ENCODE data around the gene EFNA3.

The EFNA3 gene

GRCh38 chr1:155048449-155049334 lies 29.9 kb upstream of the EFNA3 start:
- no peak for DNase-seq

GRCh38 chr1:155049651-155050559 lies 28.7 kb upstream of the EFNA3 start:
- DNase-seq: no peak

- peak; percentile 91 to 96 (median 95) for DNase-seq
Measured at GRCh38 chr1:155050560-155051341, 27.9 kb upstream of the EFNA3 start, which contains the start of gene ADAM15. Gene ADAM15, plus strand, starts transcription at chr1:155051316. Its CDS starts 71 bp downstream, at chr1:155051387.

- no peak for DNase-seq
Measured at GRCh38 chr1:155051342-155051776, 27.3 kb upstream of the EFNA3 start.

- peak; percentile 74 to 81 (median 74) for DNase-seq
Measured at GRCh38 chr1:155051777-155052398, 26.7 kb upstream of the EFNA3 start.

GRCh38 chr1:155052439-155053395 lies 25.9 kb upstream of the EFNA3 start:
- DNase-seq: peak in 2 of 3 donors; percentile 22 to 43

GRCh38 chr1:155053531-155054105 lies 25.0 kb upstream of the EFNA3 start:
- no peak for DNase-seq

GRCh38 chr1:155057104-155057503 lies 21.5 kb upstream of the EFNA3 start:
- no peak for DNase-seq

DNA sequence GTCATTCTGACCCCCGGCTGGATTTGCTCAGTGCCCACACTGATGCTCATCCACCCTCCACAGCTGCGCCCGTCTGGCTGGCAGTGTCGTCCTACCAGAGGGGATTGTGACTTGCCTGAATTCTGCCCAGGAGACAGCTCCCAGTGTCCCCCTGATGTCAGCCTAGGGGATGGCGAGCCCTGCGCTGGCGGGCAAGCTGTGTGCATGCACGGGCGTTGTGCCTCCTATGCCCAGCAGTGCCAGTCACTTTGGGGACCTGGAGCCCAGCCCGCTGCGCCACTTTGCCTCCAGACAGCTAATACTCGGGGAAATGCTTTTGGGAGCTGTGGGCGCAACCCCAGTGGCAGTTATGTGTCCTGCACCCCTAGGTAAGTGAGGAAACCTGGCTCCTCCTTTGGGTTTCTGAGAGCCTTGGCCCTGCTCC lies 20.8 kb upstream of the EFNA3 start:
- DNase-seq: no peak

DNA sequence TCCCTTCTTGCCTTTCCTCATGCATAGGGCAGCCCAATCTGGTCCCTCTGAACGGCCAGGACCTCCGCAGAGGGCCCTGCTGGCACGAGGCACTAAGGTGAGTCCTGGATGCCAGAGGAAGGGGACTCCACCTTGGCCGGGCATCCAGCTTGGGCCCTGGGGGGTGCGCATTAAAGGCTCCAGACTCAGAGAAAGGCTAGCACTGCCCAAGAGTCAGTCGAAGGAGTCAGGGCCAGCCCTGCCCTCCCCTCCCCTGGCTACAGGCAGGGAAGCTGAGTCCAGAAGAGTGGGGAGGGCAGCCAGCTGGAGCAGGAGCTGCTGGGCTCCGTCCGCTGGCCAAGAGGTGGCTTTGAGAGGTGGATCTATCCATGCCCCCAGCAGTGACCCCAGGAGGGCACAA lies 17.9 kb upstream of the EFNA3 start:
- DNase-seq: no peak

DNA sequence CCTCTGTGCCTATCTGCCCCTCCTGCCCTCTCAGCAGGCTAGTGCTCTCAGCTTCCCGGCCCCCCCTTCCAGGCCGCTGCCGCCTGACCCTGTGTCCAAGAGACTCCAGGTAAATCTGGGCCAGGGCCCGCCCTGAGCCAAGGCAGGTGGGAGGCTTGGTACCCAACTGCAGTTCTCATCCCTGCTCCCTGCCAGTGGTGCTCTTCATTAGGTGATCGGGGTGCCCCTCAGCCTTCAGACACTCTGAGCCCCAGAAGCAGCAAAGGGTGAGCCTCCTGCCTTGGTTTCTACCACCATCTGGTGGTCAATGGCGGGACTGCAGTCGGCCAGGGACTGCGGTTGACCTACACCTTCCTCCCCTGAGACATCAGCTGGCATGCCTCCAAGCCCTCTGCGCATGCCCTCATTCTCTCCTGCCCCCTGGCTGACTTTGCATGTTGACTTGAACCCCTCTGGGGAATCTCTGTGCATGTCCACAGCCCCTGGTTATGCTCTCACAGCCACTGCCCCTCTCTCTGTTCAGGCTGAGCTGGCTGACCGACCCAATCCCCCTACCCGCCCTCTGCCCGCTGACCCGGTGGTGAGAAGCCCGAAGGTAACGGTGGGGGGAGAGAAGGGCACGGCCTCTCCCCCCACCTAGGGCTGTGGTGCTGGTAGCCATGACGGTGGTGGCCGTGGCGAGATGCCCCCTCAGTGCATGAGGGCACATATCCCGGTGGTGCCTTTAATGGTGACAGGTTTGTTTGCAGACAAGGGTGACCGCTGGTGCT lies 17.1 kb upstream of the EFNA3 start:
- peak; percentile 83 to 88 (median 87) for DNase-seq

DNA sequence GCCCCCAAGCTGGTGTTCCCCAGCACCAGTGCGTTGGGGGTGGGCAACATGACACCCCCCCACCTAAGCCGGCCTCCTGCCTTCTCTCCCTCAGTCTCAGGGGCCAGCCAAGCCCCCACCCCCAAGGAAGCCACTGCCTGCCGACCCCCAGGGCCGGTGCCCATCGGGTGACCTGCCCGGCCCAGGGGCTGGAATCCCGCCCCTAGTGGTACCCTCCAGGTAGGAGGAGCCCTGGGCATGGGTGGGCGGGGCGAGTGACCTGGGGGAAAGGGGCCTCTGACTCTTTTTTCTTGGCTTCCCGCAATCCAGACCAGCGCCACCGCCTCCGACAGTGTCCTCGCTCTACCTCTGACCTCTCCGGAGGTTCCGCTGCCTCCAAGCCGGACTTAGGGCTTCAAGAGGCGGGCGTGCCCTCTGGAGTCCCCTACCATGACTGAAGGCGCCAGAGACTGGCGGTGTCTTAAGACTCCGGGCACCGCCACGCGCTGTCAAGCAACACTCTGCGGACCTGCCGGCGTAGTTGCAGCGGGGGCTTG lies 16.4 kb upstream of the EFNA3 start:
- no peak for DNase-seq

GRCh38 chr1:155062702-155063411 lies 15.8 kb upstream of the EFNA3 start:
- DNase-seq: peak; percentile 60 to 80 (median 74)

GRCh38 chr1:155063550-155064110 lies 15.0 kb upstream of the EFNA3 start, which contains the start of gene EFNA4:
Gene EFNA4, plus strand, starts transcription at chr1:155063740. Its CDS starts 84 bp downstream, at chr1:155063824.
- peak; percentile 85 to 90 (median 85) for DNase-seq

GRCh38 chr1:155064111-155064831 lies 14.4 kb upstream of the EFNA3 start:
- DNase-seq: peak in 1 of 3 donors; percentile 44

GRCh38 chr1:155064832-155065429 lies 13.7 kb upstream of the EFNA3 start:
- DNase-seq: no peak

DNA sequence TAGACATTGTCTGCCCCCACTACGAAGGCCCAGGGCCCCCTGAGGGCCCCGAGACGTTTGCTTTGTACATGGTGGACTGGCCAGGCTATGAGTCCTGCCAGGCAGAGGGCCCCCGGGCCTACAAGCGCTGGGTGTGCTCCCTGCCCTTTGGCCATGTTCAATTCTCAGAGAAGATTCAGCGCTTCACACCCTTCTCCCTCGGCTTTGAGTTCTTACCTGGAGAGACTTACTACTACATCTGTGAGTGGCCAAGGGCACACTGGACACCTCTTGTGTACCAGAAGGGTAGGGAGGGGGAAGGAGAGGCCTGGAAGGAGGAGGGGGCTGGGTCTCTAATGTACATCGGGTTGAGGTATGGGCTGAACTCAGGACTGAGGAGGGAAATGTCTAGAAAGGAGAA lies 11.9 kb upstream of the EFNA3 start:
- DNase-seq: no peak

Measured in suppressor macrophage treated with lipopolysaccharide for 1 hour (primary cell).